Measurements from ENCODE around the gene PCDHGB3.
"Not testable (repeated sequence)": the region's sequence is repeated elsewhere in the genome, so short reads cannot be mapped to it uniquely, and the experiment has no call there.

PCDHGB3 gene

DNA sequence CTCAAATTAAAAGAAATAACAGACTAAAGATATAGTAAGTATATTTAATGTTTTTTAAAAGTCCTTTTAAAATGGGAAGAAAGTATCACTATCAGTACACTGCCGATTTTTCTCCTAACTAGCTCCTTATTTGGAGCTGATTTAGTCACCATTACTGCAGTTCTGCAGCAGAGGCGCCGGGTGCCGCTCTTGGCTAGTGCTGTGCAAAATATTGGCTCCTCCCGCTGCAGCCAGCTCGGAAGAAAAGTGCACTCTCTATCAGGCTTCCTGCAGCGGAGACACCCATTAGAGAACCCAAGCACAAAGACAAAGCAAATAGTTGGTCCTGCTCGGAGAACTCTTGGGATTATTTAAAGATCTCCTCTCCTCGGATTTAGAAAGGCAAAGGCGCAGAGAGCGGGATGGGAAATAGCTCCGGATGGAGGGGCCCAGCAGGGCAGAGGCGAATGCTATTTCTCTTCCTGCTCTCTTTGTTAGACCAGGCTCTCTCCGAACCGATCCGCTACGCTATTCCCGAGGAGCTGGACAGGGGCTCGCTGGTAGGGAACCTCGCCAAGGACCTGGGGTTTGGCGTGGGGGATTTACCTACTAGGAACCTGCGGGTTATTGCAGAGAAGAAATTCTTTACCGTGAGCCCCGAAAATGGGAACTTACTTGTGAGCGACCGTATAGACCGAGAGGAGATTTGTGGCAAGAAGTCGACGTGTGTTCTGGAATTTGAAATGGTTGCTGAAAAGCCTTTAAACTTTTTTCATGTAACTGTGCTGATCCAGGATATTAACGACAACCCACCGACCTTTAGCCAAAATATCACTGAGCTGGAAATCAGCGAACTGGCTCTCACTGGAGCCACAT is at the start of gene PCDHGB3:
Gene PCDHGB3 (plus strand): TSS at position 249 of the 855 bp plus-strand sequence. CDS start 153 bp downstream, at position 402.
- no peak for DNase-seq (ENCODE audit: low read depth)

DNA sequence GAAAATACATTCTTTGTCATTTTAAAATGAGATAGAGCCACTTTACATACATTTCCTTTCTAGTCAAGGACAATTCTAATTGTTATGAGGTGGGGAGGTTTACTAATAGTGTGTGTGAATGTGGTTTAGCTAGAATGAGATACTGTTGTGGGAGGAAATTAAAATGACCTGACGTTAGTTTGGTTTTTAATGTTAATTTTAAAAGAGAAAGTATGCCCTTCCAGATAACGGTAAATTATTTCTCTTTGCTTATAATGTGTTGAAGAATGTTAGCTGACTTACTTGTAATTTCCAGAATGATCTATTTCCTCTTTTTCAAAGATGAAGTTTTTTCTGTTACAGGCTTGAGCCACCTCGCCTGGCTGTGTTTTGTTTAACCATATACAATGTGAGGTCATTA is 47.8 kb upstream of the PCDHGB3 start:
- no peak for DNase-seq (ENCODE audit: low read depth)

GRCh38 chr5:141326088-141326854 is 43.8 kb upstream of the PCDHGB3 start:
- no peak for DNase-seq (ENCODE audit: low read depth)

DNA sequence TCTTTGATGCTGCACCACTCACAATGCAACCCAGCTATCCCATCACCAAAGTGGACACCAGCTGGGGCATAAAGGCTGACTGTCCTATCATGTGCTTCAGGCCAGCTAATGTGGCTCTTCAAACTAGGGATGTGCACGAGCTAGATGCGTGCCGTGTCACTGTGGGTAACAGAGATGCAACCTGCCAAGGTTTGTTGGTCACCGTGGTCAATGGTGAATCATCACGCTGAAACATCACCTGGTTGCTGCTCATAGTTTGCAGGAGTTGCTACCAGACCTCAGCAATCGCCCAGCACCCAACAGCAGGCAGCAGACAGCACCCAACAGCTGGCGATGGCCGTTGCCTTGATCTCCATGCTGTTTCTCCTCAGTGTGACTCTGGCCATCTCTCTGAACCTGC is 41.8 kb upstream of the PCDHGB3 start:
- no peak for DNase-seq (ENCODE audit: low read depth)

- DNase-seq (ENCODE audit: low read depth) = no peak
These were observed 39.6 kb upstream of the PCDHGB3 start, which contains the start of gene PCDHGA1 for GRCh38 chr5:141330299-141331080. TSS of gene PCDHGA1 (plus strand) at chr5:141330514.

GRCh38 chr5:141332571-141332970 is 37.5 kb upstream of the PCDHGB3 start:
- not testable (repeated sequence) for DNase-seq (ENCODE audit: low read depth)

GRCh38 chr5:141338538-141339306 is 31.3 kb upstream of the PCDHGB3 start, which contains the start of gene PCDHGA2:
TSS of gene PCDHGA2 (plus strand) at chr5:141338760.
- no peak for DNase-seq (ENCODE audit: low read depth)

- not testable (repeated sequence) for DNase-seq (ENCODE audit: low read depth)
These were observed 29.2 kb upstream of the PCDHGB3 start for GRCh38 chr5:141340781-141341354.

- DNase-seq (ENCODE audit: low read depth) = no peak
These were observed 27.3 kb upstream of the PCDHGB3 start for GRCh38 chr5:141342773-141343172.

GRCh38 chr5:141343242-141343952 is 26.6 kb upstream of the PCDHGB3 start, which contains the start of gene PCDHGA3:
TSS of gene PCDHGA3 (plus strand) at chr5:141343829. CDS start at chr5:141344034, 205 bp downstream.
- DNase-seq (ENCODE audit: low read depth) = no peak

DNA sequence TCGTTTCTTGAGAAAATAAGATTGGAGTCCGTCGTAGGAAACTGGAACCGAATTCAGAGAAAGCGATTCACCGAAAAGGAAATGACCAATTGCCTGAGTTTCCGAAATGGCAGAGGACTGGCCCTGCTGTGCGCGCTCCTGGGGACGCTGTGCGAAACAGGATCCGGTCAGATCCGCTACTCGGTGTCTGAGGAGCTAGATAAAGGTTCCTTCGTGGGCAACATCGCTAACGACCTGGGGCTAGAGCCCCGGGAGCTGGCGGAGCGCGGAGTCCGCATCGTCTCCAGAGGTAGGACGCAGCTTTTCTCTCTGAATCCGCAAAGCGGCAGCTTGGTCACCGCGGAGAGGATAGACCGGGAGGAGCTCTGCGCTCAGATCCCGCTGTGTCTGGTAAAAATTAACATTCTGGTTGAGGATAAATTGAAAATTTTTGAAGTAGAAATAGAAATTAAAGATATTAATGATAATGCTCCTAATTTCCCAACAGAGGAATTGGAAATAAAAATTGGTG is 26.0 kb upstream of the PCDHGB3 start:
- DNase-seq (ENCODE audit: low read depth) = no peak

DNA sequence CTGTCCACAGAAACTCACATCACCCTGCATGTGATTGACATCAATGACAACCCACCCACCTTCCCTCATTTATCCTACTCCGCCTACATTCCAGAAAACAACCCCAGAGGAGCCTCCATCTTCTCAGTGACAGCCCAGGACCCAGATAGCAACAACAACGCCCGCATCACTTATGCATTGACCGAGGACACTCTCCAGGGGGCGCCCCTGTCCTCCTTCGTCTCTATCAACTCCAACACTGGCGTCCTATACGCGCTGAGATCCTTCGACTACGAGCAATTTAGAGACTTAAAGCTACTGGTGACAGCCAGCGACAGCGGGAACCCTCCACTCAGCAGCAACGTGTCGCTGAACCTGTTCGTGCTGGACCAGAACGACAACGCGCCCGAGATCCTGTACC is 24.7 kb upstream of the PCDHGB3 start:
- DNase-seq (ENCODE audit: low read depth) = no peak

DNA sequence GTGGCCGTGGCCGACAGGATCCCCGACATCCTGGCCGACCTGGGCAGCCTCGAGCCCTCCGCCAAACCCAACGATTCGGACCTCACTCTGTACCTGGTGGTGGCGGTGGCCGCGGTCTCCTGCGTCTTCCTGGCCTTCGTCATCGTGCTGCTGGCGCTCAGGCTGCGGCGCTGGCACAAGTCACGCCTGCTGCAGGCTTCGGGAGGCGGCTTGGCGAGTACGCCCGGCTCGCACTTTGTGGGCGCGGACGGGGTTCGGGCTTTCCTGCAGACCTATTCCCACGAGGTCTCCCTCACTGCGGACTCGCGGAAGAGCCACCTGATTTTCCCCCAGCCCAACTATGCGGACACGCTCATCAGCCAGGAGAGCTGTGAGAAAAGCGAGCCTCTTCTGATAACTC is 24.0 kb upstream of the PCDHGB3 start:
- not testable (repeated sequence) for DNase-seq (ENCODE audit: low read depth)

DNA sequence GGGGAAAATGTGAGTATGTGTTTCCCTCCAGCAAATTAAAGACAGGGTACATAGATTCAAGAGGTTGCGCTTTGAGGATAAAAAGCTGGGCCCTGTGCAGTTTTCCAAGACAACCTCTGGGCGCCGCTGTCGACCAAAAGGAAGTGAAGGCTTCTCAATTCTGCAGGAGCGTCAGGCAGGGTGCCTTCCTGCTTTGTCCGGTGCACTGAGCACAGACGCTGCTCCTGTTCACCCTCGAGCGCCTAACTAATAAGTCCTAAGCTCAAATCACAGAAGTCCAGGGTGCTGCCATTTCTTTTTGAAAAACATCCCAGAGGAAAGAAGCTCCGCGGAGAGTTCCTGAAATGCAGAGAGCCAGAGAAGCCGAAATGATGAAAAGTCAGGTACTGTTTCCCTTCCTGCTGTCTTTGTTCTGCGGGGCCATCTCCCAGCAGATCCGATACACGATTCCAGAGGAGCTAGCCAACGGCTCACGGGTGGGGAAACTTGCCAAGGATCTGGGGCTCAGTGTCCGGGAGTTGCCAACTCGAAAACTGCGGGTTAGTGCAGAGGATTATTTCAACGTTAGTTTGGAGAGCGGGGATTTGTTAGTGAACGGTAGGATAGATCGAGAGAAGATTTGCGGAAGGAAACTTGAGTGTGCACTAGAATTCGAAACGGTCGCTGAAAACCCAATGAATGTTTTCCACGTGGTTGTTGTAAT is 20.0 kb upstream of the PCDHGB3 start, which contains the start of gene PCDHGB1:
Gene PCDHGB1 (plus strand): TSS at position 183 of the 703 bp plus-strand sequence. CDS start 162 bp downstream, at position 345.
- no peak for DNase-seq (ENCODE audit: low read depth)

- DNase-seq (ENCODE audit: low read depth) = no peak
These were observed 18.5 kb upstream of the PCDHGB3 start for GRCh38 chr5:141351591-141351990.

DNA sequence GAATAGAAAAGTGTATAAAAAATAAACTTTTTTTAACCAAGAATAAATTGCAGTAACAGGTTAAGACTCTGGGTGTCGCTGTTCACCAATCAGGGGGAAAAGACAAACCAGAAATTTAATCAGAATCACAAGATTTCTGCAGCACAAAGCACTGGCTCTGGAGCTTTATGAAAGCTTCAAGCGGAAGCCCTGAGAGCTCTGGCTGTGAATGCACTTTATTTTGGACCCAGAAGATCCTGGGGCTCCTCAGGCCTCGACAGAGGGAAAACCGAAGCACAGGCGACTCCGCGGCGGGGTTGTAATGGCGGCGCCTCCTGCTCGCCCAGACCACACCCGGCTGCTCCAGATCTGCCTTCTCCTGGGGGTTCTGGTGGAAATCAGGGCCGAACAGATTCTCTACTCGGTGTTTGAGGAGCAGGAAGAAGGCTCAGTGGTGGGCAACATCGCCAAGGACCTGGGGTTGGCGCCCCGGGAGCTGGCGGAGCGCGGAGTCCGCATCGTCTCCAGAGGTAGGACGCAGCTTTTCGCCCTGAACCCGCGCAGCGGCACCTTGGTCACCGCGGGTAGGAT is 15.1 kb upstream of the PCDHGB3 start, which contains the start of gene PCDHGA4:
Gene PCDHGA4 (plus strand): TSS at position 122 of the 570 bp plus-strand sequence. CDS start 87 bp downstream, at position 209.
- DNase-seq (ENCODE audit: low read depth) = no peak

DNA sequence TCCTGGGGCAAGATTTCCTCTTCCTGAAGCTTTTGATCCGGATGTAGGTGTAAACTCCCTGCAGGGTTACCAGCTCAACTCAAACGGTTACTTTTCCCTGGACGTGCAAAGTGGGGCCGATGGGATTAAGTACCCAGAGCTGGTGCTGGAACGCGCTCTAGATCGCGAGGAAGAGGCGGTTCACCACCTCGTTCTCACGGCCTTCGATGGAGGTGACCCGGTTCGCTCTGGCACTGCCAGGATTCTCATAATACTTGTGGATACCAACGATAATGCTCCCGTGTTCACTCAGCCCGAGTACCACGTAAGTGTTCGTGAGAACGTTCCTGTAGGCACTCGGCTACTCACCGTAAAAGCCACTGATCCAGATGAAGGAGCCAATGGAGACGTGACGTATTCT is 14.4 kb upstream of the PCDHGB3 start:
- no peak for DNase-seq (ENCODE audit: low read depth)

DNA sequence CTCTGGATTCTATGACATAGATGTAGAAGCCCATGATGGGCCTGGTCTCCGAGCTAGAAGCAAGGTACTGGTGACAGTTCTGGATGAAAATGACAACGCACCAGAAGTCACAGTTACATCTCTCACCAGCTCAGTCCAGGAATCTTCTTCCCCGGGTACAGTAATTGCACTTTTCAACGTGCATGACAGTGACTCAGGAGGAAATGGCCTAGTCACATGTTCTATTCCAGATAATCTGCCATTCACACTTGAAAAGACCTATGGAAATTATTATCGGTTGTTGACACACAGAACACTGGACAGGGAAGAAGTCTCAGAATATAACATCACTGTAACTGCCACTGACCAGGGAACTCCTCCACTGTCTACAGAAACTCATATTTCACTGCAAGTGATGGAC is 13.9 kb upstream of the PCDHGB3 start:
- no peak for DNase-seq (ENCODE audit: low read depth)

GRCh38 chr5:141356950-141357349 is 13.1 kb upstream of the PCDHGB3 start:
- no peak for DNase-seq (ENCODE audit: low read depth)
